NCI-H510A treated with DMSO at 0.1 percent for 48 hours (cell line): ENCODE measurements around the gene KCTD19.

Experiments used
- DNase-seq: peaks from one replicate; lab custom pipeline; 2025; lab: John Stamatoyannopoulos, UW

The KCTD19 gene

DNA sequence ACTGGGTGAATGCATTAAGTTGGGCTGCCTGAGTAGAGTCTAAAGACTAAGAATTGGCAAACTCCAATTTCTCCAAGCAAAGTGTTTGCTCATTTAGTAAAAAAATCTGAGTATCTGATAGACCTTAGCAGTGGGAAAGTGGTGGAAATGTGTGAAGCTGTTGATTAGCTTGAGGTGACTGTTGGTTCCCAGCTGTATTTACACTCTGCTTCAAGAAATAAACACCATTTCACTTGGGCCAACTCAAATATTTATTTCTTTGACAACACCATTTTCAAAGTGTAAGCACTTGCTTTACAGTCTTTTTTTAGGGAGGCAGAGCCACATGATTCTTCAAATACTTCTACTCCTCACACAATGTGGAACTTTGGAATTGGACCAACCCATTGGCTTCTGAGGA is 8.7 kb downstream of the KCTD19 start:
- no peak for DNase-seq

DNA sequence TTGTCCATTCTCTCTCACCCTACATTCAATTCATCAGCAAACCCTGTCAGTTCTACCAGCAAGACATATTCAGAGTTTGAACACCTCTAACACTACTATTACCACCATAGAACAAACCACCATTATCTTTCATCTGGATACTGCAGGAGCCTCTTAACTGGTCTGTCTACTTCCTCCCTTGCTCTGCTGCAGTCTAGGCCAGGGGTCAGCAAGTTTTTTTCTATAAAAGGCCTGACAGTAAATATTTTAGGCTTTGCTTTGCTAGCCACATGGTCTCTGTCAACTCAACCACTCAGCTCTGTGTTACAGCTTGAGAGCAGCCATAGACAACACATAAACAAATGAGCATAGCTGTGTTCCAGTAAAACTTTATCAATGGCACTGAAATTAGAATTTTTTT is 13.8 kb downstream of the KCTD19 start:
- no peak for DNase-seq

DNA sequence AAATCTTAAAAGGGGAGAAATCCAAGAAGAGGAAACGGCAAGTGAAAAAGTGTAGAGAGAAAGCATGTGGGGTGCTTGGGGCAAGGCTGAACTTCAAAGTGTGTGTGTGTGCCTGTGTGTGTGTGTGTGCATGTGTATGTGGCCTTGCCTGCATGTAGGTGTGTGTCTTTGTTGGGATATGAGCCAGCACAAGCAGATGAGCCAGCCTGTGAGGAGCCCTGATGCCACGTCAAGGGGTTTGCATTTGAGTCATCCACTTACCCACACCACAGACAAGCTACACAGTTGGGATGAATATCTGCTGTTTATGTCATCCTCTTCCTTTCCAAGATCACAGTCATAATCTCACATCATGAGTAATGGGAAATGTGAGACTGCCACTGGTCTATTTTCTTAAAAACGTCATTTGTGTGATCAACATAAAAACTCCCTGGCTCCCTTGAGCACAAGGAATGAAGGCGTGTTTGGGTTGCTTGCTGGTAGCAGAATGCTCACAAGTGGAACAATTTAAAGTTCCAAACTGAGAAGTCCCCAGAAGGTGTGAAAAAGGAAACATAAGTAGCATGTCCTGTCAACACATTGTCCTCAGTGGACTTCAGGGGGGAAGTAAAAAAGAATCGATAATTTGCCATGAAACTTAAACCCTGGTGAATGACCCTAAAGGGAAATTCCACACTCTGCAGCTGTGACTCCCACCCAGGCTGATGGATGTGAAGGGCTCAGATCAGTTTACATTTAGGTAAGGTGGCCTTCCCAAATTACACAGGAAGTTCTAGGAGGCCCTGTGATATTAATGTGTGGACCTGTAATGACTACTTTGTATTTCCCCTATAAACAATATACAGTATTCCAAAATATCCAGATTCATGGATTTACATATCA is 14.7 kb downstream of the KCTD19 start:
- DNase-seq = no peak

DNA sequence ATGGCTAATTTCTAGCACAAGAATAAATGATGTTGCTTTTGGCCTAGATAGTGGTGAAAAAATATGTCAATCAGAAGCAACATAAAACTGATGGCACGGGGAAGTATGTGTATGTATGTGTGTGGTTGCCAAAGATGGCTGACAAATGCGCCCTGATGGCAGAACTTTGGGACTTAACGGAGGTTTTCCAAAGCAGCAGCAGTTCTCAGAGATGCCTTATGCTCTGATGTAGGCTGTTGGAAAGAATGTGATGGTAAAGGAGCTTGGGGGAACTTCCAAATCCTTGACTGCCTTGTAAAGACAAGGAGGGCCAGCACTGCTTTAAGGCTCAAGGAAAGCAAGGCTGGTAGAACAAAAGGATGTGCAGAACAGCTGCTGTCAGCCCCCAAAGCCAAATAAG is 16.0 kb downstream of the KCTD19 start:
- no peak for DNase-seq

DNA sequence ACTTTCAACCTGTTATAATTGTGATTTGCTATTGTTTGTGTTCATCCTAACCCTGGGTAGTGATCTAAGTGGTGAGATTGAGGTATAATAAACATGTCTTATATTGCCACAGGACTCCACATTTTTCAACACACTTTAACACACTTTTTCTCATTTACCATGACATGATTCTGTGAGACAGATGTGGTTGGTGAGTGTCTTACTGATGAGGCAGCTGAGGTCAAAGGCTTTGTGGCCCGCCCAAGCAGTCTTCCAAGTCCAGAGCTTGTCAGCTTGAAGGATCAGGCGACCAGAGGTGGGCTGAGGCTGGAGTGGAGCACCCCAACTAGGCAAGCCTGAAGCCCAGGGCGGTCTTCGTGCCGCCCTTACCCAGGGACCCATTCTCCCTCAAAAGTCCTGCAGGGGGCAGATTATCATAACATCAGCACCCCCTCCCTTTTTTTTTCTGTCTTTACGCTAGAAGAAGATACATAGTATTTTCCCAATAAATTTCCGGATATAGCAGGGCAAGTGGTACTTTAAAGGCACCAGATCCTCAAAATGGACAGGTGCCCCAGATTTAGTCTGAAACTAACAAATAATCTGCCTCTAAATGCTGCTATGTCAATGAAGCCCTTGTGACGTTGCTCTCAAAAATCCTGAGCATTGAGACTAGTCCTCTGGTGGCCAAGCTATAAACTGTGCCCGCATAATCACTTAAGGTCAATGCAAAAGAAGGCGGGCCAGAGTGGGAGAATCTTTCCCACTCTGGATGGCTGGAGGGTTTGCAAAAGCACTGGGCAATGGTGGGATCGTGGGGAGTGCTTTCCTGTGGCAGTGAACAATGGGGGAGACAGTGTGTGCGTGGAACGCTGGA is 21.1 kb downstream of the KCTD19 start:
- DNase-seq = no peak

DNA sequence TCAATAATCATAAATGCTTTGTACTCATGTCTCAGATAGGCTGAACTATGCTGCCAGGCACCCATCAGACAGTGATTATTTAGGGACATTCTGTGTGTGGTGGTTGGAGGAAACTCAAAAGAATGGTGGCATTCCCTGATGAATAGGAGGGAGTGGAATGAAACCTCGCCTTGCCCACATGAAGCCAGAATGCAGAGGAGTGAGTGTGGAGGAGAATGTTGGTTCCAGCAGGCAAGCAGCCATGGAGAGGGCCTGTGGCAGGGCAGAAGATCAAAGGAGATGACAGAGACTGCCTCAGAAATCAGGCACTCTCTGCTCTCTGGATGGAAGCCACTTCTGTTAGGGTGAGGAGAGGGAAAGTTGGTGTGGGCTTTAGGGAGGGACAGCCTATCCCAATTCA is 22.5 kb downstream of the KCTD19 start:
- DNase-seq = no peak

DNA sequence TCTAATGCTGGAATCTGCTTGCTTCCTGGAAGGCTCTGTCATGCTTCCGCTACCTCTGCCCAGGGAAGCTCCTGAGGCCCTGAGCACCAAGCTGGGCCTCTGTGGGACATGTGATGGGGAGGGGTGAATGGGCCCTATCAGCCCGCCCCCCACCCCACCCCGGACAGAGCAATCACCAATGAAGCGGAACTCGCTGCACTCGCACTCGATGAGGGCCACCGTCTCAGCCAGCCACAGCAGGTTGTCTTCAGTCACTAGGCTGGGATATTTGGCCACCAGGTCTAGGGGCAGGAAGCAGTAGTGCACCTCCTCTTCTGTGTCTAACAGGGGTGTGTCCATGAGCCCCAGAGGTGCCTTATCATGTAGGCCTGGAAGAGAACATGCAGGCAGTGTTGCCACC is 23.6 kb downstream of the KCTD19 start:
- DNase-seq = peak; percentile 9

DNA sequence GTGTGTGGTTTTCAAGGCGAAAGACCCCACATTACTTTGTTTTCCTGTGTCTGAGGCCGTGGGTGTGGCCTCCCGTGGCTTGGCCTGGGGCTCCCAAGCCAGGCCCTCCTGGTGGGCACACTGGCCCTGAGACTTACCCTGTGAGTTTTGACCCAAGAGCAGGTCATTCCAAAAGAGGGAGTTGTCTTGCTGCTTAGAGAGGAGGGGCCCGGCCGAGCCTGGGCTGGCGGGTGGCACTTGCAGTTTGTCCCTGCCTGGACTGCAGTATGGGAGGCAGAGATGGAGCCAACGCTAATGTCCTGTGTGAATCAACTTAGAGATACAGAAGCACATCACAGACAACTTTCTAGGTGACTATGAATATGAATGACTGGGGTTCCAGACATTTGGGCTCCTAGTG is 24.5 kb downstream of the KCTD19 start:
- DNase-seq = no peak

DNA sequence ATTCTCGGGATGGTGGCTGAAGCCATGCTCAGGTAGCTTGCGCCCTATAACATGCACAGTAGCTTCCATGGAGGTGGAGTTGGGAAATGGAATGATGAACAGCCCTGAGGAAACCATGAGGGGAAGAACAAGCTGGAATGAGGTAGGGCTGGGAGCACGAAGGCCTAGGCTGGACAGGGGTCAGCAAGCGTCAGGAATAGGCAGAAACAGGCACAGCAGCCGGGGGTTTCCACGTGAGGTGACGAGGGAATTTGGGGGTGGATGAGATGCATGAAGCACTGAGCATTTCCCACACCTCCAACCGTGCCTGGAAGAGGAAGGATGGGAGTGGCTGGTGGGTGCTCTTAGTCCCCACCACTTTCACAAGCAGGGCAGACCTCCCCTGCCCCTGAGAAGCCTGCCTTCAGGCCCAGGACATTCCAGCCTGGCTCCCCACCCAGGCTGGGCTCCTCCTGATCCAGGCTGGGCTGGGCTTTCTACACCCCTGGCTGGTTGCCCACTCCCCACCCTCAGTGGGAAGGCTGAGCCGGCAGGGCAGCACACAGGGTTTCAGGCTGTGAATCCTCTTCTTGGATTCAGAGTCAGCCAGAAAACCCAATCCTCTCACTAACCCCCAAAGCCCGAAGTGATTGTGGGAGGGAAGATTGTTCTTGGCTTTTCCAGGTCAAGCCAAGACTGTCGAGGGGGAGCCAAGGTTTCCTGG is 25.3 kb downstream of the KCTD19 start:
- no peak for DNase-seq

DNA sequence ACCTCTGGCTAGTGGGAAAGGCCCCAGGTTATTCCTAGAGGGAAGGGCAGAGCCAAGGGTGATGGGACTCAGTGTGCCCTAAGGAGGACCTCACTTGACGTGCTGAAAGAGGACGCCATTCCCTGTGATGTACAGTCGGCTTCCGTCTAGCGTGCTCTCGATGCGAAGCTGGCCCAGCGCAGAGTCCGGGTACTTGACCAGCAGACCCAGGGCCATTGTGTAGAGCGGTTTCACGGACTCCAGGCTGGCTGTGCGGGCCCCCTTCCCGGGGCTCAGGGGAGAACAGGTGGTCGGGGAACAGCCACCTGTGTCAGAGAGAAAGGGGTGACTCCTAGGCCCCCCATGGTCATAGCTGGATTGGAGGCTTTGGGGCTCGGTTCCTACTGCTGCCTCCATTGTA is 27.3 kb downstream of the KCTD19 start:
- DNase-seq = no peak

DNA sequence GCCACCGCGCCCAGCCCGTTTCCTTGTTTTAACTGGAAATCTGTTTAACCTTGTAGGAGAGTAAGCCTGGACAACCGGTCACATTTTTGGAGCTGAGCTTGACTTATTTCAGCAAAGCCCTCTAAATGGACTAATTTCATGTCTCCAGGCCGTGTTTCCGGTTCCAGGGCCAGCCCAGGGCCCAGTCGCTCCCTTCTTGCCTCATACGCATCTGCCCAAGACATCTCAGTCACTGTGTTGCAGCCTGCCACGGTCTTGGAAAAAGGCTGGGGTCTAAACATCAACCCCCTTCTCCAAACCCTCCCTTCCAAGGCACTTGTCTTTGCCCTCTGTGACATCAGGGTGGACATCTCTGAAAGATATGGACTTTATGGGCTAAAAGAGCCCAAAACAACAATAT is 28.3 kb downstream of the KCTD19 start:
- DNase-seq = no peak

DNA sequence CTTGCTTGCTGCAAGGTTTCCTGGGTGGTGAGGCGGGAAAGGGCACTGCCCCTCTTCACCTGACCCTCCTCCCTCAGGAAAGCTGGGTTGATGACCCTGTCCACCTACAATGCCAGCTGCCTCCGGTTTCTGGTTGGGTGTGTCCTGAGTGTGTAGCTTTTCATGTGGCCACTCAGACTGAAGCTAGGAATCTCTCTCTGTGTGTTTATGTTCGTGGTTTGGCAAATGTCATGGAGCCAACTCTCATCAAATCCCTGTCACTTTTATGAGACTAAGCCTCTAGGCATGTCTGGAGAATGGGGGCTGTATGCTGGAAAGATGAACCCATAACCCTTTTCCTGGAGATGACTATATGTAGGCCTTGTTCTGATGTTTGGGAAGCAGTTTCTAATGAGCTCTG is 30.1 kb downstream of the KCTD19 start:
- DNase-seq = peak; percentile 3

DNA sequence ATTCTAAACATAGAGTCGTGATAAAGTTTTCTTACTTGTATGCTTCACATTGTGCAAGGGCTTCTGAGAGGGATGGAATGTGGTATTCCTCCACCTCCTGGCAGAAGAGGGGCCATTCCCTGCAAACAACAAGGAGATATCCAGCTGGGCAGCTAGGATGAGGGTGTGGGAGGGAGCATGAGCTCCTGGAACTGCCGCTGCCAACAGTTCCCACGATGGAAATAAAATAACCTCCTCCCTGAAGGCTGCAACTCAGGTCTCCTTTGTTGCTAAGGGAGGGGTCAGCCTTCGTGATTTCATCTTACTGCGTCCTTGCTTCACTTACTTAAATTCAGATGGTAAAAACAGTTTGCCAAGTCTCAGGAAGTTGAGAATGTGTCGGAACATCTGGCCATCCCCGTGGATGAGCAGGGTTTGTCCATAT is 31.6 kb downstream of the KCTD19 start:
- DNase-seq = no peak

DNA sequence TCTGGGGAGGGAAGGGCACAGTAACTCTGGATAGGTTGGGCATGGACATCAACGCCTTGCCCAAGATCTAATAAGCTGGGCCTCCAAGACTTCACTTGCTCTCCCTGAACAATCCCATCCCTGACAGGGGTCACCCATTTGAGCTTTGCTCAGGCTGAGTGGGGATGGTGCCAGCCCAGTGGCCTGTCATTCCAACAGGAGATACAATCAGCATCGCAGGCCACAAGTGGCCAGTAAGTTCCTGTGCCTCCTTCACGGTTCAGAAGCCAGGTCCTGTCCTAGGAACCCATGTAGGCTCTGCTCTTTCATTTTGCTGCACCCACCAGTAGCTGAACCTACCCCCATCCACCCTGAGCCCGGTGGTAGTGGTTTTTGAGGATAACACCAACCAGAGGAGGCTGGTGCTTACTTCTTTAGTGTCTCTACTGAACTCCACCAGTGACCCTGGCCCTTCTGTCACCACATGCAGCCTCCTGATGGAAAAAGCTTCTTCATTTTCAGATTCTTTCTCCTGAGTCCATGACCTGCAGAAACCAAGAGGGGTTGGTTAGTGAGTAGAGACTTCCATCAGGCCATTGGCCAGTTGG is 32.3 kb downstream of the KCTD19 start:
- no peak for DNase-seq

DNA sequence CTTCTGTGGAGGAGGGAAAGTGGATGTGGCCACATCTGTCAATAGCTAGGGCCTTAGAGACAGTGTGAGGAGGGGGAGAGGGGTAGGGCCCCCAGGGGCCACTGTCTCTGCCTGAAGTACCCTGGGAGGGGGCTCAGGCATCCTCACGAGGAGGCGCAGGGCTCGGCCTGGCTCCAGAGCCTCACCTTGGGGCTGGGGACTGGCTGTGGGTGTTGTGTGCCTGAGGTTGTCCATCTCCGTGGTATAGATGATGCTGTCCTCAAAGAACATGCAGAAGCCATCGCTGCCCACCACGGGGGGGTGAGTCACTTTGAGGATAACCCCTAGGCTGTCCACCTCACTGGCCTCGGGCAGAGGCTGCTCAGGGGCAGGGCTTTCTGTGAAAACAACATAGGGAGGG is 35.1 kb downstream of the KCTD19 start:
- no peak for DNase-seq

DNA sequence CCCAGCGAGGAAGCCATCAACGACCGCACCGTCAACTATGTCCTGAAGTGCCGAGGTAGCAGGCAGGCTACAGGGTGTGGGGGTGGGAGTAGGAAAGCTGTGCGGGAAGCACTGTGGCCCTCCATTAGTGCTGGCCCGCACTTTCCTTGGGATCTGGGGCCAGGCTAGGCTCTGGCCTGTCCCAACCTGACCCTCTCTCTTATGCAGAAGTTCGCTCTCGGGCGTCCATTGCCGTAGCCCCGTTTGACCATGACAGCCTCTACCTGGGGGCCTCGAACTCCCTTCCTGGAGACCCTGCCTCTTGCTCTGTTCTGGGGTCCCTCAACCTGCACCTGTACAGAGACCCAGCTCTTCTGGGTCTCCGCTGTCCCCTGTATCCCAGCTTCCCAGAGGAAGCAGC is 38.6 kb downstream of the KCTD19 start:
- no peak for DNase-seq

DNA sequence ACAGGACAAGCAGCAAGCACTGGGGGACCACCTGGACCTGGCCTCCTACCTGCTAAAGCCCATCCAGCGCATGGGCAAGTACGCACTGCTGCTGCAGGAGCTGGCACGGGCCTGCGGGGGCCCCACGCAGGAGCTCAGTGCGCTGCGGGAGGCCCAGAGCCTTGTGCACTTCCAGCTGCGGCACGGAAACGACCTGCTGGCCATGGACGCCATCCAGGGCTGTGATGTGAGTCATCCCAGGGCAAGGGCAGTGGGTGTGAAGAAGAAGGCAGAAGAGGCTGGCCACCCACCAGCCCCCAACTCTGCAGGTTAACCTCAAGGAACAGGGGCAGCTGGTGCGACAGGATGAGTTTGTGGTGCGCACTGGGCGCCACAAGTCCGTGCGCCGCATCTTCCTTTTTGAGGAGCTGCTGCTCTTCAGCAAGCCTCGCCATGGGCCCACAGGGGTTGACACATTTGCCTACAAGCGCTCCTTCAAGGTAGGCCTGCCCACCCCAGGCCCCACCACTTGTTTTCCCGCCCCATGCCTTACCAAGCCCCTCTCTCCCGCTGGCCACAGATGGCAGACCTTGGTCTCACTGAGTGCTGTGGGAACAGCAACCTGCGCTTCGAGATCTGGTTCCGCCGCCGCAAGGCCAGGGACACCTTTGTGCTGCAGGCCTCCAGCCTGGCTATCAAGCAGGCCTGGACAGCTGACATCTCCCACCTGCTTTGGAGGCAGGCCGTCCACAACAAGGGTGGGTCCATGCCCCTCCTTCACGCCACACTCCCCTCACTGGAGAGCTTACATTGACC is 39.9 kb downstream of the KCTD19 start:
- DNase-seq = no peak

DNA sequence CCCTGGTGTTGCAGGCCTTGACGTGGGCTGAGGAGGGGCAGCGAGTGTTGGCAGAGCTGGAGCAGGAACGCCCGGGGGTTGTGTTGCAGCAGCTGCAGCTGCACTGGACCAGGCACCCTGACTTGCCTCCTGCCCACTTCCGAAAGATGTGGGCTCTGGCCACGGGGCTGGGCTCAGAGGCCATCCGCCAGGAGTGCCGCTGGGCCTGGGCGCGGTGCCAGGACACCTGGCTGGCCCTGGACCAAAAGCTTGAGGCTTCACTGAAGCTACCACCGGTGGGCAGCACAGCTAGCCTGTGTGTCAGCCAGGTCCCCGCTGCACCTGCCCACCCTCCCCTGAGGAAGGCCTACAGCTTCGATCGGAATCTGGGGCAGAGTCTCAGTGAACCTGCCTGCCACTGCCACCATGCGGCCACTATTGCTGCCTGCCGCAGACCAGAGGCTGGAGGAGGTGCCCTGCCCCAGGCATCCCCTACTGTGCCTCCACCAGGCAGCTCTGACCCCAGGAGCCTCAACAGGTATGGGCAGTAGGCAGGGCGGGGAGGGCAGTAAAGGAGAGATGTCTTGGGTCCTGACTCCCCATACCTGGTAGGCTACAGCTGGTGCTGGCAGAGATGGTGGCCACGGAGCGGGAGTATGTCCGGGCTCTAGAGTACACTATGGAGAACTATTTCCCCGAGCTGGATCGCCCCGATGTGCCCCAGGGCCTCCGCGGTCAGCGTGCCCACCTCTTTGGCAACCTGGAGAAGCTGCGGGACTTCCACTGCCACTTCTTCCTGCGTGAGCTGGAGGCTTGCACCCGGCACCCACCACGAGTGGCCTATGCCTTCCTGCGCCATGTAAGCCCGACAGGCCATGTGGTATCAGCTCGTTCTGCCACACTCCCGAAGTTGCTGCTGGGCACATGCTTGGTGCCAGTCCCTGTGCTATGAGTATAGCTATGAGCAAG is 41.6 kb downstream of the KCTD19 start:
- DNase-seq = peak; percentile 31

DNA sequence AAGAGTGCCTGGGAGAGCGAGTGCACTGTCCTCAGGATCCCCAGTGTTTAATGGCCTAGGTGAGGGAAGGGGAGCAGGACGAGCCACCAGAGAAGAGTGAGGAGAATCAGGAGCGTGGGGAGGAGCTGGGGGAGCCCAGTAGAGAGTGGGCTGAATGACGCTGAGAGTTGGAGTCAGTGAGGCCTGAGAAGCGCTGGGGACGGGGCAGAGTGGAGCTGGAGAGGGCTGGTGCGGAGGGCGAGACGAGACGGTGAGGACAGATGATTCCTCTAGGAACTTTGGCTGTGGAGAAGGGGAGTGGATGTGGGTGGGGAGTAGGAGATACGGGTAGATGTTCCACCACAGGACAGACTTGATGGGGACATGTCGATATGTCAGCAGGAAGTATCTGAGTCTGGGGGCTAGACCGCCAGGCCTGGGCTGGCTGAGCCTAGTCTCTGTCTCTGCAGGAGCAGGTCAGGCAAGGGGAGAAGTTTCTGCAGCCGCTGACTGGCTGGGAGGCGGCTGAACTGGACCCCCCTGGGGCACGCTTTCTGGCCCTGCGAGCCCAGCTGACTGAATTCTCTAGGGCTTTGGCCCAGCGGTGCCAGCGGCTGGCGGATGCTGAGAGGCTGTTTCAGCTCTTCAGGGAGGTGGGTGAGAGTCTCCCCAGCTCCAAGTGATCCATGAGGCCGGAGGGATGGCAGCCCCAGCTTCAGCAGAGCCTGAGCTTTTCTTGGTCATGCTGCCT is 42.5 kb downstream of the KCTD19 start:
- DNase-seq = no peak
